Heart right ventricle (tissue), 16 donors: ENCODE measurements around the gene LANCL3. TPM values are rescaled to one million over a fixed set of nuclear protein-coding genes. Genes with fewer than 3 reads are reported as not detected.

ENCODE experiments used
- ATAC-seq, 8 donors: fragments of 200-7000 bp; cut with Tn5 transposase; one replicate each; pipeline ENCODE4 v1.9.1; 2020; ENCODE audit warnings: mild to moderate bottlenecking in 8 of 8, moderate library complexity in 8 of 8, moderate number of reproducible peaks in 1 of 8
- DNase-seq, 2 donors: peaks; one replicate each; pipeline ENCODE4 v3.0.0-alpha.2; 2020
- H3K27ac ChIP-seq, 10 donors: fragments of 200-600 bp; sonication (generic) in 2 of 10; one replicate each; pipeline versions ENCODE4 v1.5.0 to v1.8.0; 2020 to 2022; ENCODE audit warnings: mild to moderate bottlenecking in 3 of 10
- H3K27me3 ChIP-seq, 7 donors: fragments of 200-600 bp; one replicate each; pipeline ENCODE4 v1.8.0; 2021 to 2022; ENCODE audit warnings: mild to moderate bottlenecking in 2 of 7
- H3K36me3 ChIP-seq, 9 donors: fragments of 200-600 bp; sonication (generic) in 1 of 9; one replicate each; pipeline versions ENCODE4 v1.5.0 to v1.8.0; 2020 to 2022; ENCODE audit warnings: mild to moderate bottlenecking in 2 of 9
- H3K4me1 ChIP-seq, 9 donors: fragments of 200-600 bp; sonication (generic) in 1 of 9; one replicate each; pipeline versions ENCODE4 v1.5.0 to v1.8.0; 2020 to 2022; ENCODE audit warnings: mild to moderate bottlenecking in 4 of 9
- H3K4me3 ChIP-seq, 10 donors: fragments of 200-600 bp; sonication (generic) in 2 of 10; one replicate each; pipeline versions ENCODE4 v1.5.0 to v1.8.0; 2020 to 2022; ENCODE audit warnings: mild to moderate bottlenecking in 7 of 10, moderate library complexity in 2 of 10
- H3K9me3 ChIP-seq, 11 donors: fragments of 200-600 bp in 10 of 11; sonication (generic) in 2 of 11; one replicate each; pipeline versions ENCODE4 v1.5.0 to v1.8.0; 2013 to 2022; ENCODE audit warnings: mild to moderate bottlenecking in 2 of 11, control low read depth in 1 of 11, moderate library complexity in 1 of 11
- WGBS, 2 donors: extraction: QIAGEN DNeasy Blood & Tissue Kit; methylation state at CpG; one replicate each; pipeline ENCODE4 v1.1.7; 2013; ENCODE audit warnings: inconsistent platforms in 1 of 2; 5-methylcytosine and 5-hydroxymethylcytosine counted together
- intact Hi-C, 10 donors: fragments of 100-400 bp; cut with DNase I; formaldehyde crosslinking; loops; one replicate each; pipeline versions ENCODE4 v1.11.1 to v1.14.2; 2022
- polyA plus RNA-seq, 2 donors: library from polyadenylated mRNA; stranded (reverse); fragments of 200-250 nt; gene quantifications; one replicate each; pipeline ENCODE4 v1.2.3, GENCODE V29; 2013
- total RNA-seq, 10 donors: library from RNA; stranded (reverse); fragmentation: NEBNext Ultra II Directional in 3 of 10; extraction: Animal tissue kit (Norgen Biotek cat#: 25700) in 3 of 10; gene quantifications; one replicate each; pipeline versions ENCODE4 v1.2.1 to v1.2.4, GENCODE V29; 2021 to 2023
- TF ChIP-seq, protein P1 (sequence below), 9 donors: fragments of 200-600 bp; sonication (generic) in 2 of 9; IDR thresholded peaks; one replicate each; pipeline versions ENCODE4 v1.5.0 to v1.8.0; 2021 to 2022; ENCODE audit warnings: antibody characterized with exemption in 9 of 9, mild to moderate bottlenecking in 5 of 9, moderate library complexity in 1 of 9
- donor health status: Arrhythmogenic right ventricular cardiomyopathy.
- donor health status: ischemic (EF 13 %, LVEDD 7.1; RV severe dilation, severe dysfunction).
- donor health status: healthy with polysubstance abuse.
- donor health status: DM: no; HTN: yes; CAD: no.
- donor health status: DM: no; HTN: no; CAD: no.
- donor health status: ischemic (EF 25% LVEDD 6.9; RV normal size, moderate dysfunction).
- donor health status: ischemic (EF 25% LVEDD 5.7; RV mildly dilated, moderate dysfunction).
- donor health status: healthy.
- donor health status: DM: yes; HTN: yes; CAD: no.
- donor health status: Ischemic cardiomyopathy.
- donor health status: ischemic (EF 35%, LVEDD 5.7; RV mildly dilated, moderate dysfunction).
- donor health status: nonischemic (EF 11% LVEDD 7.7; RV severe dilation, severe dysfunction).
- donor health status: DM: yes; HTN: yes; CAD: no.
- donor health status: PGD.
- donor health status: ischemic (EF 29% LVEDD 5.4; RV normal size, mild dysfunction).
- donor health status: nonischemic (EF 23%, LVEDD 6.1; RV moderate dilation, normal function).

Gene LANCL3
- total and polyA plus RNA-seq, 12 donors = 0.04 to 0.56 (median 0.14) TPM

DNA sequence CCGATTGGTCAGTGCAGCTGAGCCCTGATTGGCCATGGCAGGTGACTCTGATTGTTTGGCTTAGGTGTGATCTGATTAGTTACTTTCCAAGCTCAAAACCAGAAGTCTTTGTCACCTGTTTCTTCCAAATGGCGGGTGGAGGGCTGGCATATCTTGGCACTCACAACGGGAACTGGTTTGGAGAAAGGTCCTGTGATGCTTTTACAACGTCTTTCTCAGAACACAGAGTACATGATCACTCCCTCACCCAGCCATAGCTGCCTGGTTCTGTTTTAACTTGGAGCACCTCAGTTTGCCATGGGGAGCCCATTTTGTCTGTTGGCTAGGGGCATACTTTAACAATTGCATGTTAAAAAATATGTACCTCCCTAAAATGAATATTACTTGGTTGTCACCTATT is 101.1 kb downstream of the LANCL3 start:
- H3K4me1 ChIP-seq = no peaks in the 10 kb centered on the region
- TF ChIP-seq, protein P1, sequence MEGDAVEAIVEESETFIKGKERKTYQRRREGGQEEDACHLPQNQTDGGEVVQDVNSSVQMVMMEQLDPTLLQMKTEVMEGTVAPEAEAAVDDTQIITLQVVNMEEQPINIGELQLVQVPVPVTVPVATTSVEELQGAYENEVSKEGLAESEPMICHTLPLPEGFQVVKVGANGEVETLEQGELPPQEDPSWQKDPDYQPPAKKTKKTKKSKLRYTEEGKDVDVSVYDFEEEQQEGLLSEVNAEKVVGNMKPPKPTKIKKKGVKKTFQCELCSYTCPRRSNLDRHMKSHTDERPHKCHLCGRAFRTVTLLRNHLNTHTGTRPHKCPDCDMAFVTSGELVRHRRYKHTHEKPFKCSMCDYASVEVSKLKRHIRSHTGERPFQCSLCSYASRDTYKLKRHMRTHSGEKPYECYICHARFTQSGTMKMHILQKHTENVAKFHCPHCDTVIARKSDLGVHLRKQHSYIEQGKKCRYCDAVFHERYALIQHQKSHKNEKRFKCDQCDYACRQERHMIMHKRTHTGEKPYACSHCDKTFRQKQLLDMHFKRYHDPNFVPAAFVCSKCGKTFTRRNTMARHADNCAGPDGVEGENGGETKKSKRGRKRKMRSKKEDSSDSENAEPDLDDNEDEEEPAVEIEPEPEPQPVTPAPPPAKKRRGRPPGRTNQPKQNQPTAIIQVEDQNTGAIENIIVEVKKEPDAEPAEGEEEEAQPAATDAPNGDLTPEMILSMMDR (IDR thresholded peaks at IDR 0.05) = no peak
- no peaks in the 10 kb centered on the region for H3K9me3 ChIP-seq
- DNase-seq (no peak), ATAC-seq (no peak)
- WGBS, 2 donors = 75 to 77% methylated on average over 4 of the region's 4 CpGs
- intact Hi-C loops = no loop called here
- H3K36me3 ChIP-seq = no peaks in the 10 kb centered on the region
- no peak overlapping the region for H3K27ac ChIP-seq
- H3K27me3 ChIP-seq = peaks cover 0 to 23% (median 0%) of the 10 kb centered on the region in 7 donors
- no peak overlapping the region for H3K4me3 ChIP-seq

DNA sequence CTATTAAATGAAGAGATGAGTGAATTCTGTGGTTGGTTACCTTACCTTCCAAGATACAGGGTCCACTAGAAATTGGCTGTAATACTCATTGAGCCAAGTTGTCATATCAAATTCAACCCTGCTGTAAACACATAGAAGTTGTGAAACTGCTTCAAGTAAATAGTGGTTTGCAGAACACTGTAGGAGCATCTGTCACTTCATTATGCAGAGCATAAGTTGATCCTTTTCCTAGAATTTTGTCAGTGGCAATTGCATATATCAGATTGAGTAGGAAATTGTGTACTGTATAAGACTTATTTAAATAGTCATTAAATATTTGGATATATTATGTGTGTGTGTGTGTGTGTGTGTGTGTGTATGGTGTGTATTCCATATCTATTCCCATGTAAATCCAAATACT is 105.3 kb downstream of the LANCL3 start:
- Histone ChIP-seq H3K27ac (no peak overlapping the region), H3K27me3 (peaks cover 0 to 31% (median 0%) of the 10 kb centered on the region in 7 donors), H3K4me3 (no peak overlapping the region), H3K9me3 (no peaks in the 10 kb centered on the region), H3K36me3 (no peaks in the 10 kb centered on the region), H3K4me1 (no peaks in the 10 kb centered on the region)
- ATAC-seq (no peak), DNase-seq (no peak)
- TF ChIP-seq, protein P1 (IDR thresholded peaks at IDR 0.05) = no peak
- intact Hi-C loops = no loop called here

DNA sequence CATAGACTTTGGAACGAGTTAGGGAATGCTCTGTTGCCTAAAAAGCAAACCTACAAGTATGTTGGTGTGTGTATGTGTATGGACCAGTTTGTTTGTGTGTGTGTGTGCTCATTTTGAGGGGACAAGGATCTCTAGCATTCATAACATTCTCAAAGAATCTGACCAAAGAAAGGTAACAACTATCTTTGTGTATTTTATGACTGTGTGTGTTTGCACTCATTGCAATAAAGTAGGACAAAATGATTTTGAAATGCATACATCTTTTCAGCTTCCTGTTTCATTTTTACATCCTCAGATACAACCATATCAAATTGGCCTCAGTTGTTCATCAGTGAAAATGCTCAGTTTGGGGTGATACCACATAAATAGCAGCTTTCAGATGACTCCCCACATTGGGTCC is 105.8 kb downstream of the LANCL3 start:
- intact Hi-C loops = no loop called here
- H3K4me3 ChIP-seq = no peak overlapping the region
- H3K27me3 ChIP-seq = peaks cover 0 to 31% (median 0%) of the 10 kb centered on the region in 7 donors
- WGBS, 2 donors = 69 to 71% methylated on average over 1 of the region's 1 CpG
- no peak for DNase-seq
- H3K9me3 ChIP-seq = no peaks in the 10 kb centered on the region
- H3K4me1 ChIP-seq = no peaks in the 10 kb centered on the region
- H3K36me3 ChIP-seq = no peaks in the 10 kb centered on the region
- no peak overlapping the region for H3K27ac ChIP-seq
- TF ChIP-seq, protein P1 (IDR thresholded peaks at IDR 0.05) = no peak
- no peak for ATAC-seq

DNA sequence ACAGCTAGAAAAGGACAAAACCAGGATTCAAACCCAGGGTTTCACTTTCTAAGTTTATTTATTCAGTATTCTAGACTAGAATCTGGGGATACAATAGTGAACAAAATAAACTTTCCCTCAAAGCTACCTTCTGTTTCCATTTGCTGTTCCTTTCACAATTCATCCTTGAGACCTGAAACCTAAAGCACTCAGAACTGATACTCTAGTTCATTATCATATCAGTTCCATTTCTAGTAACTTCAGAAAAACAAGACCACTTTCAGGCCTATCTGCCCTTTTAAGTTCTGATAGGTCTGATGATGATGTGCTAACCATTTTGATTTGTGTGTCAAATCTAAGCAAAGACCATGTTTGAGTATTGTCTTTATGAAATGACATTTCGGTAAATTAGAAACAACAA is 106.3 kb downstream of the LANCL3 start:
- TF ChIP-seq, protein P1 (IDR thresholded peaks at IDR 0.05) = no peak
- H3K36me3 ChIP-seq = no peaks in the 10 kb centered on the region
- 90 to 93% methylated on average over 1 of the region's 1 CpG for WGBS, 2 donors
- intact Hi-C loops = no loop called here
- H3K4me3 ChIP-seq = no peak overlapping the region
- no peak for ATAC-seq
- H3K27ac ChIP-seq = no peak overlapping the region
- no peaks in the 10 kb centered on the region for H3K9me3 ChIP-seq
- H3K27me3 ChIP-seq = peaks cover 0 to 31% (median 0%) of the 10 kb centered on the region in 7 donors
- H3K4me1 ChIP-seq = no peaks in the 10 kb centered on the region
- DNase-seq = no peak
